ENCODE measurements around the gene KIF3A. TPM values are rescaled to one million over a fixed set of nuclear protein-coding genes. Genes with fewer than 3 reads are reported as not detected.

The KIF3A gene
- total RNA-seq, 1 donor from 2014 or later = 10.5 TPM

GRCh38 chr5:132668706-132669454, 68.5 kb downstream of the KIF3A start:
- H3K27me3 ChIP-seq = no peaks in the 10 kb centered on the region
- H3K4me1 ChIP-seq = peaks cover under 1% of the 10 kb centered on the region
- H3K36me3 ChIP-seq = no peaks in the 10 kb centered on the region
- DNase-seq (no peak), ATAC-seq (no peak)
- no peak overlapping the region for H3K27ac ChIP-seq
- TF ChIP-seq CTCF (IDR thresholded peaks at IDR 0.05) = no peak
- no peaks in the 10 kb centered on the region for H3K9me3 ChIP-seq
- no peak overlapping the region for H3K4me3 ChIP-seq
- intact Hi-C loops (cut with DNase I) = no loop called here

- ATAC-seq = no peak
- no peak for TF ChIP-seq CTCF (IDR thresholded peaks at IDR 0.05)
- no peak for DNase-seq
Measured at GRCh38 chr5:132667761-132668705, 69.3 kb downstream of the KIF3A start.

GRCh38 chr5:132667309-132667708, 70.0 kb downstream of the KIF3A start:
- H3K36me3 ChIP-seq = no peaks in the 10 kb centered on the region
- DNase-seq (no peak), ATAC-seq (no peak)
- H3K27me3 ChIP-seq = no peaks in the 10 kb centered on the region
- intact Hi-C loops (cut with DNase I) = no loop called here
- no peak overlapping the region for H3K27ac ChIP-seq
- H3K4me3 ChIP-seq = no peak overlapping the region
- H3K9me3 ChIP-seq = no peaks in the 10 kb centered on the region
- peaks cover 3% of the 10 kb centered on the region for H3K4me1 ChIP-seq
- no peak for TF ChIP-seq CTCF (IDR thresholded peaks at IDR 0.05)

More at GRCh38 chr5:132667761-132668705, 69.3 kb downstream of the KIF3A start:
- Histone ChIP-seq H3K27me3 (no peaks in the 10 kb centered on the region), H3K36me3 (no peaks in the 10 kb centered on the region), H3K9me3 (no peaks in the 10 kb centered on the region), H3K4me3 (no peak overlapping the region), H3K27ac (no peak overlapping the region), H3K4me1 (peaks cover under 1% of the 10 kb centered on the region)
- intact Hi-C loops (cut with DNase I) = no loop called here

DNA sequence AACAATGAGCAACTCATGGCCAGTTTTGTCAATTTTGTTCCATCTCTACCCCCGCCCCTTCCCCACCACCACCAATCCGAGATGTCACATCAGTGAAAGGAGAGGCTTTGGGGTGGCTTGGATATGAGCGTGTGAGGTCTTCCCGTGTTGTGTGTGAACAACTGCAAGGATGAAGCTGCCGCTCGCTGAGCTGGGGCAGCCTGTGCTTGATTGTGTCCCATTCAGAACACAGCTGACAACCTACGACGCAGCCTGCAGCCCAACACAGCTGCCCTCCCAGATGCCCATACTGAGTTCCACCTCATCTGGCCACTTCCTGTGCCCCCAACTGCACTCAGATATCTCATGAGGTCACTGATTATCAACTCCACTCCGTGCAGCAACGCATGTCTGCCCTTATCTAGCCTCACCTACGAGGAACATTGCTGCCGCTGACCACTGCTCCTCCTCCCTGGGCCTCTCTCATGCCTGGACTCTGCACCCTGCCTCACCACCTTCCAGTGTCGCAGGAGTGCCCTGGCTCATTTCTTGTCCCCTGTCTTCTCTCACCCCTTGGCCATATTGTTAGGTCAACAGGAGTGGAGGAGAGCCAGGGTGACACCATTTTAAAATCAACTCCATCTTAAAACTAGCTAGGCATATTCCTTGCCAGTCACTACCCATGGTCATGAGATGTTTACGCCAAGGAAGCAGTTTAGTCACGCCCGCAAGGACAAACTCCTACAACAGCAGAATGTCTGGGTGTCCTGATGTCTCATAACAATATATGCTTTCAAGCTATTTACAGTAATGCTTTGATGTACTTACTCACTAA, 70.8 kb downstream of the KIF3A start:
- peaks cover 3% of the 10 kb centered on the region for H3K4me1 ChIP-seq

More for the DNA sequence above, 70.8 kb downstream of the KIF3A start:
- Histone ChIP-seq H3K9me3 (no peaks in the 10 kb centered on the region), H3K36me3 (no peaks in the 10 kb centered on the region), H3K27ac (no peak overlapping the region), H3K27me3 (no peaks in the 10 kb centered on the region), H3K4me3 (no peak overlapping the region)
- DNase-seq (no peak), ATAC-seq (no peak)
- intact Hi-C loops (cut with DNase I) = no loop called here
- no peak for TF ChIP-seq CTCF (IDR thresholded peaks at IDR 0.05)

All from upper lobe of right lung (tissue), 1 donor.